H1 (cell line): ENCODE results near the gene ACLY. TPM values are rescaled to one million over a fixed set of nuclear protein-coding genes. Genes with fewer than 3 reads are reported as not detected.

Experiments used
- CHD7 ChIP-seq: fragments of 300-600 bp; sonication (generic); IDR thresholded peaks from 2 replicates; pipeline ENCODE4 v1.7.1; 2012; ENCODE audit warnings: low read length, moderate library complexity, mild to moderate bottlenecking, inconsistent platforms; ENCODE audit not compliant: insufficient replicate concordance
- JUN ChIP-seq: IDR thresholded peaks from 2 replicates; pipeline ENCODE4 v1.6.1; 2011; ENCODE audit warnings: low read depth, mild to moderate bottlenecking, improper control_type of control experiment, low read length
- POLR2A ChIP-seq, 2 experiments: IDR thresholded peaks; 1 replicate in 1 of 2; 2 replicates in 1 of 2; pipeline ENCODE4 v1.6.1; 2011; ENCODE audit warnings: low read depth in 2 of 2, low read length in 2 of 2, mild to moderate bottlenecking in 2 of 2; ENCODE audit errors: control extremely low read depth in 1 of 2
- RFX5 ChIP-seq: IDR thresholded peaks from 2 replicates; pipeline ENCODE4 v1.6.1; 2011; ENCODE audit warnings: low read depth, low read length, improper control_type of control experiment, borderline replicate concordance
- SP1 ChIP-seq: IDR thresholded peaks from 2 replicates; pipeline ENCODE4 v1.6.1; 2011; ENCODE audit warnings: low read depth, low read length
- TBP ChIP-seq: IDR thresholded peaks from 2 replicates; pipeline ENCODE4 v1.6.1; 2011; ENCODE audit warnings: low read depth, low read length, improper control_type of control experiment
- polyA plus RNA-seq, 7 experiments: library from polyadenylated mRNA; depleted of rRNA in 3 of 7; stranded (reverse) in 5 of 7; unstranded in 2 of 7; fragments of >200 nt in 5 of 7; fragments of 200-250 nt in 2 of 7; gene quantifications; 1 replicate in 5 of 7; 2 replicates in 1 of 7; 4 replicates in 1 of 7; pipeline versions ENCODE4 v1.2.1 to v1.2.3, GENCODE V29; 2011 to 2013; ENCODE audit warnings: missing spikeins in 2 of 7, mixed read lengths in 2 of 7
- total RNA-seq: library from RNA; stranded (reverse); fragmentation: NEBNext Ultra II Directional; extraction: Animal tissue kit (Norgen Biotek cat#: 25700); gene quantifications from 2 replicates; pipeline ENCODE4 v1.2.1, GENCODE V29; 2021

Gene ACLY
- total and polyA plus RNA-seq, 2 of the 8 experiments (the other 6 are each of a cell fraction or from before 2014, with no cell fraction given) = 167 to 393 TPM

- no peak for TF ChIP-seq CHD7
- TF ChIP-seq POLR2A (IDR thresholded peaks at IDR 0.05; ENCODE audit: control extremely low read depth in 1 of 2, low read depth in 2 of 2, low read length in 2 of 2) = no peak
- no peak for TF ChIP-seq JUN
- TF ChIP-seq RFX5 = no peak
- no peak for TF ChIP-seq TBP
- TF ChIP-seq SP1 = no peak
These were observed 27.4 kb downstream of the ACLY start (continued) for GRCh38 chr17:41891135-41892020.
